Sigmoid colon (tissue), 7 donors: ENCODE measurements around the gene RHBG. TPM values are rescaled to one million over a fixed set of nuclear protein-coding genes. Genes with fewer than 3 reads are reported as not detected.

ENCODE experiments used
- DNase-seq: peaks from one replicate; pipeline ENCODE4 v3.0.0-alpha.2; 2019
- H3K27ac ChIP-seq, 4 donors: fragments of 200-600 bp; sonication (generic); one replicate each; pipeline ENCODE4 v1.5.1; 2016 to 2019; ENCODE audit warnings: mild to moderate bottlenecking in 1 of 4
- H3K27me3 ChIP-seq, 3 donors: fragments of 200-600 bp; sonication (generic); one replicate each; pipeline ENCODE4 v1.5.1; 2019; ENCODE audit warnings: mild to moderate bottlenecking in 1 of 3
- H3K36me3 ChIP-seq, 4 donors: fragments of 200-600 bp; sonication (generic); one replicate each; pipeline ENCODE4 v1.5.1; 2016 to 2019
- H3K4me1 ChIP-seq, 4 donors: fragments of 200-600 bp; sonication (generic); one replicate each; pipeline ENCODE4 v1.5.1; 2017 to 2019
- H3K4me3 ChIP-seq, 4 donors: fragments of 200-600 bp; sonication (generic); one replicate each; pipeline ENCODE4 v1.5.1; 2017 to 2019; ENCODE audit warnings: mild to moderate bottlenecking in 2 of 4, moderate library complexity in 1 of 4
- H3K9me3 ChIP-seq, 4 donors: fragments of 200-600 bp in 3 of 4; sonication (generic) in 3 of 4; one replicate each; pipeline versions ENCODE4 v1.5.1 to v1.6.1; 2013 to 2019
- EP300 ChIP-seq, 4 donors: sonication (generic); formaldehyde crosslinking; IDR thresholded peaks; one replicate each; pipeline ENCODE4 v1.6.1; 2017; ENCODE audit warnings: antibody characterized with exemption in 4 of 4
- POLR2A ChIP-seq, 2 donors: fragments of 450-650 bp; IDR thresholded peaks; one replicate each; pipeline ENCODE4 v1.6.1; 2016; ENCODE audit warnings: antibody characterized with exemption in 2 of 2, mild to moderate bottlenecking in 2 of 2, moderate library complexity in 2 of 2
- POLR2AphosphoS5 ChIP-seq, 4 donors: sonication (generic); formaldehyde crosslinking; IDR thresholded peaks; one replicate each; pipeline ENCODE4 v1.6.1; 2017; ENCODE audit warnings: antibody characterized with exemption in 4 of 4
- WGBS, 2 donors: extraction: QIAGEN DNeasy Blood & Tissue Kit; methylation state at CpG; one replicate each; pipeline ENCODE4 v1.1.7; 2013; 5-methylcytosine and 5-hydroxymethylcytosine counted together
- intact Hi-C: fragments of 100-400 bp; cut with DNase I; formaldehyde crosslinking; loops from one replicate; pipeline ENCODE4 v1.15.1; 2023
- polyA plus RNA-seq, 3 donors: library from polyadenylated mRNA; stranded (reverse); fragments of 200-250 nt; gene quantifications; one replicate each; pipeline ENCODE4 v1.2.3, GENCODE V29; 2013
- total RNA-seq, 4 donors: library from RNA; depleted of rRNA; stranded (reverse); fragments of >200 nt; gene quantifications; one replicate each; pipeline ENCODE4 v1.1.0, GENCODE V29; 2016
- TF ChIP-seq, protein P1 (sequence below), 4 experiments: fragments of 450-650 bp in 3 of 4; fragments of 200-600 bp in 1 of 4; IDR thresholded peaks; one replicate each; pipeline ENCODE4 v1.5.1; 2016 to 2019; ENCODE audit warnings: antibody characterized with exemption in 4 of 4, mild to moderate bottlenecking in 3 of 4, moderate library complexity in 2 of 4
- donor health status: healthy with polysubstance abuse.
- donor health status: Bipolar disorder and iron deficiency.
- donor health status: healthy.

The RHBG gene
- total and polyA plus RNA-seq, 7 donors: not detected

DNA sequence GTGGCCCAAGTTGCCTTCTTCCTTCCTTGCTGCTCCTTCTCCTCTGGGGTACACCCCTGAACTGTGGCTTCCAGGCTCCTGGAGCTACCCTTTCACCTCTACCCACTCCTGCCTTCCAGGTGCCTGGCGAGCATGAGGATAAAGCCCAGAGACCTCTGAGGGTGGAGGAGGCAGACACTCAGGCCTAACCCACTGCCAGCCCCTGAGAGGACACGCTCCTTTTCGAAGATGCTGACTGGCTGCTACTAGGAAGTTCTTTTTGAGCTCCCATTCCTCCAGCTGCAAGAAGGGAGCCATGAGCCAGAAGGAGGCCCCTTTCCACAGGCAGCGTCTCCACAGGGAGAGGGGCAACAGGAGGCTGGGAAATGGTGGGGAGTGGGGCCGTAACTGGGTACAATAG, 15.6 kb downstream of the RHBG start:
- TF ChIP-seq EP300 (IDR thresholded peaks at IDR 0.05) (no peak), POLR2AphosphoS5 (IDR thresholded peaks at IDR 0.05) (no peak), POLR2A (IDR thresholded peaks at IDR 0.05) (no peak)
- TF ChIP-seq, protein P1, sequence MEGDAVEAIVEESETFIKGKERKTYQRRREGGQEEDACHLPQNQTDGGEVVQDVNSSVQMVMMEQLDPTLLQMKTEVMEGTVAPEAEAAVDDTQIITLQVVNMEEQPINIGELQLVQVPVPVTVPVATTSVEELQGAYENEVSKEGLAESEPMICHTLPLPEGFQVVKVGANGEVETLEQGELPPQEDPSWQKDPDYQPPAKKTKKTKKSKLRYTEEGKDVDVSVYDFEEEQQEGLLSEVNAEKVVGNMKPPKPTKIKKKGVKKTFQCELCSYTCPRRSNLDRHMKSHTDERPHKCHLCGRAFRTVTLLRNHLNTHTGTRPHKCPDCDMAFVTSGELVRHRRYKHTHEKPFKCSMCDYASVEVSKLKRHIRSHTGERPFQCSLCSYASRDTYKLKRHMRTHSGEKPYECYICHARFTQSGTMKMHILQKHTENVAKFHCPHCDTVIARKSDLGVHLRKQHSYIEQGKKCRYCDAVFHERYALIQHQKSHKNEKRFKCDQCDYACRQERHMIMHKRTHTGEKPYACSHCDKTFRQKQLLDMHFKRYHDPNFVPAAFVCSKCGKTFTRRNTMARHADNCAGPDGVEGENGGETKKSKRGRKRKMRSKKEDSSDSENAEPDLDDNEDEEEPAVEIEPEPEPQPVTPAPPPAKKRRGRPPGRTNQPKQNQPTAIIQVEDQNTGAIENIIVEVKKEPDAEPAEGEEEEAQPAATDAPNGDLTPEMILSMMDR (IDR thresholded peaks at IDR 0.05): no peak
- H3K27ac ChIP-seq: no peak overlapping the region
- intact Hi-C loops: loop anchor here (1.0 to 10.0 kb wide), 3 partner anchors 61 to 223 kb away; no protein-coding TSS in a partner anchor
- H3K4me1 ChIP-seq: peaks cover 0 to 11% (median 8%) of the 10 kb centered on the region in 4 donors
- H3K9me3 ChIP-seq: no peaks in the 10 kb centered on the region
- no peak for DNase-seq
- no peaks in the 10 kb centered on the region for H3K36me3 ChIP-seq
- peaks cover 13 to 25% (median 16%) of the 10 kb centered on the region in 3 donors for H3K27me3 ChIP-seq
- H3K4me3 ChIP-seq: no peak overlapping the region
- 94 to 96% methylated on average over 5 of the region's 5 CpGs for WGBS, 2 donors

- Histone ChIP-seq H3K27ac (no peak overlapping the region), H3K36me3 (no peaks in the 10 kb centered on the region), H3K27me3 (peaks cover 13 to 35% (median 19%) of the 10 kb centered on the region in 3 donors), H3K9me3 (no peaks in the 10 kb centered on the region), H3K4me3 (no peak overlapping the region), H3K4me1 (peaks cover 0 to 11% (median 8%) of the 10 kb centered on the region in 4 donors)
- TF ChIP-seq, protein P1 (IDR thresholded peaks at IDR 0.05): peak; percentile 75 to 93 (median 90)
- no peak for TF ChIP-seq POLR2A (IDR thresholded peaks at IDR 0.05)
- no peak for DNase-seq
- intact Hi-C loops: loop anchor here (1.0 to 10.0 kb wide), 3 partner anchors 60 to 222 kb away; no protein-coding TSS in a partner anchor
- 6 to 11% methylated on average over 9 of the region's 9 CpGs for WGBS, 2 donors
Observed at GRCh38 chr1:156385534-156386031, 16.6 kb downstream of the RHBG start.

- H3K36me3 ChIP-seq: no peaks in the 10 kb centered on the region
- intact Hi-C loops: loop anchor here (5.0 to 10.0 kb wide), 2 partner anchors 148 to 221 kb away; no protein-coding TSS in a partner anchor
- DNase-seq: no peak
- H3K27me3 ChIP-seq: peaks cover 15 to 42% (median 25%) of the 10 kb centered on the region in 3 donors
- H3K9me3 ChIP-seq: no peaks in the 10 kb centered on the region
- H3K4me3 ChIP-seq: no peak overlapping the region
- peaks cover 0 to 11% (median 8%) of the 10 kb centered on the region in 4 donors for H3K4me1 ChIP-seq
- TF ChIP-seq, protein P1 (IDR thresholded peaks at IDR 0.05): no peak
- TF ChIP-seq POLR2AphosphoS5 (IDR thresholded peaks at IDR 0.05): no peak
- TF ChIP-seq POLR2A (IDR thresholded peaks at IDR 0.05): no peak
- no peak for TF ChIP-seq EP300 (IDR thresholded peaks at IDR 0.05)
- 74 to 86% methylated on average over 6 of the region's 6 CpGs for WGBS, 2 donors
- no peak overlapping the region for H3K27ac ChIP-seq
Observed at GRCh38 chr1:156386134-156386901, 17.3 kb downstream of the RHBG start.

- intact Hi-C loops: loop anchor here (5.0 to 10.0 kb wide), 2 partner anchors 148 to 220 kb away; no protein-coding TSS in a partner anchor
- Histone ChIP-seq H3K4me3 (no peak overlapping the region), H3K9me3 (no peaks in the 10 kb centered on the region), H3K27me3 (peaks cover 16 to 51% (median 34%) of the 10 kb centered on the region in 3 donors), H3K36me3 (no peaks in the 10 kb centered on the region), H3K4me1 (peaks cover 0 to 11% (median 8%) of the 10 kb centered on the region in 4 donors), H3K27ac (no peak overlapping the region)
- 85 to 91% methylated on average over 8 of the region's 8 CpGs for WGBS, 2 donors
- DNase-seq: no peak
- no peak for TF ChIP-seq POLR2A (IDR thresholded peaks at IDR 0.05)
- TF ChIP-seq, protein P1 (IDR thresholded peaks at IDR 0.05): no peak
- no peak for TF ChIP-seq EP300 (IDR thresholded peaks at IDR 0.05)
Observed at GRCh38 chr1:156386949-156387869, 18.2 kb downstream of the RHBG start.
